ENCODE measurements around the gene INPP5A. TPM values are rescaled to one million over a fixed set of nuclear protein-coding genes. Genes with fewer than 3 reads are reported as not detected.
A peak's percentile ranks its signal among the peaks of the same experiment; 100 is the strongest.

Gene INPP5A
- total and polyA plus RNA-seq, 2 of the 13 experiments (the other 11 are each of a cell fraction or from before 2014, with no cell fraction given) = 17.5 to 37.9 TPM

DNA sequence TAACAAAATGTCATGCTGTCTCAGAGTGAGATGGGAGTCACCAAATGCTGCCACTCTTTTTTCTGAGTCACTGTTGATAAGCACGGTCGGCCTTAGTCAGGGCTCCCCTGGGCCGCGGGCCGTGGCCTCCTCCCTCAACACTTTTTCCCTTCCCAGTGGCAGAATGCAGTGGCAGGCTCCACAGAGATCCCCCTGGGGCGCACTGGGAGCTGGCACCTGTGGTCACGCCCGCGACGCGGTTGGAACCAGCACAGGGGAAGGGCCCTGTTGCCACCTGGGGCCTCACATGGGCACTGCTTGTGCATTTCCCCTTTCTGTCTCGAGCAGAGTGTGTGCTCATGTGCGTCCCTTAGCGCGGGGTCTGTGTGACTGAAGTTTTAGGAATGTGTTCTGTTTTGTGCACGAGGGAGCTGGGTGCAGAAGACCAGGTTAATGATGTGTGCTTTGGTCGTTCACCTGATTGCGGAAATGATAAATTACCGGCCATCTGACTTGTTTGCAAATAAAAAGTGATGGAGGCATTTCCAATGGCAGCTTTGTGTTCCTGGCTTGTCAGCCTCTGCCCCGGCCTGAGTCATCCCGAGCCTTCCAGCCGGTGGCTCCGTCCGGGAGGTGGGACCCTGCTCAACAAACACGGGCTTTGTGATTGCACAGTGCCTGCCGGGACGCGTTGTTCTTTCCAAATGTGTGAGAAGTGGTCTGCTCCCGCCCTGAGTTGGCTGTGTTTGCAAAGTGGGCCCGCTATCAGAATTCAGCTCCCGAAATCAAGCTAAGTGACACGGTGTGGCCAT lies 147.7 kb downstream of the INPP5A start (continued):
- TF ChIP-seq, protein P1, sequence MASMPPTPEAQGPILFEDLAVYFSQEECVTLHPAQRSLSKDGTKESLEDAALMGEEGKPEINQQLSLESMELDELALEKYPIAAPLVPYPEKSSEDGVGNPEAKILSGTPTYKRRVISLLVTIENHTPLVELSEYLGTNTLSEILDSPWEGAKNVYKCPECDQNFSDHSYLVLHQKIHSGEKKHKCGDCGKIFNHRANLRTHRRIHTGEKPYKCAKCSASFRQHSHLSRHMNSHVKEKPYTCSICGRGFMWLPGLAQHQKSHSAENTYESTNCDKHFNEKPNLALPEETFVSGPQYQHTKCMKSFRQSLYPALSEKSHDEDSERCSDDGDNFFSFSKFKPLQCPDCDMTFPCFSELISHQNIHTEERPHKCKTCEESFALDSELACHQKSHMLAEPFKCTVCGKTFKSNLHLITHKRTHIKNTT (CRISPR knock-in tag; IDR thresholded peaks at IDR 0.05) = no peak
- TF ChIP-seq ISX (CRISPR knock-in tag; conservative IDR thresholded peaks at IDR 0.05) (no peak), NR2F6 (IDR thresholded peaks at IDR 0.05) (0 out of 2 replicates have a peak, but pooled peaks have one; percentile 8), NR2F6 (CRISPR knock-in tag; IDR thresholded peaks at IDR 0.05) (peak; percentile 43; the same call in 1 of the 2 replicates), GFI1 (CRISPR knock-in tag; IDR thresholded peaks at IDR 0.05; ENCODE audit: borderline replicate concordance) (no peak), PHF21A (CRISPR knock-in tag; IDR thresholded peaks at IDR 0.05) (peak; percentile 67; the same call in 1 of the 2 replicates), EZH2 (conservative IDR thresholded peaks at IDR 0.05; ENCODE audit: low read depth, low read length) (no peak), ZNF205 (CRISPR knock-in tag; IDR thresholded peaks at IDR 0.05) (peak; percentile 35; the same call in 1 of the 2 replicates), EED (CRISPR knock-in tag; IDR thresholded peaks at IDR 0.05) (no peak), BHLHE40 (IDR thresholded peaks at IDR 0.05; ENCODE audit: low read length) (peak; percentile 75), ZFX (CRISPR knock-in tag; IDR thresholded peaks at IDR 0.05; ENCODE audit: low read depth) (peak; percentile 64)
- TF ChIP-seq, protein P2, sequence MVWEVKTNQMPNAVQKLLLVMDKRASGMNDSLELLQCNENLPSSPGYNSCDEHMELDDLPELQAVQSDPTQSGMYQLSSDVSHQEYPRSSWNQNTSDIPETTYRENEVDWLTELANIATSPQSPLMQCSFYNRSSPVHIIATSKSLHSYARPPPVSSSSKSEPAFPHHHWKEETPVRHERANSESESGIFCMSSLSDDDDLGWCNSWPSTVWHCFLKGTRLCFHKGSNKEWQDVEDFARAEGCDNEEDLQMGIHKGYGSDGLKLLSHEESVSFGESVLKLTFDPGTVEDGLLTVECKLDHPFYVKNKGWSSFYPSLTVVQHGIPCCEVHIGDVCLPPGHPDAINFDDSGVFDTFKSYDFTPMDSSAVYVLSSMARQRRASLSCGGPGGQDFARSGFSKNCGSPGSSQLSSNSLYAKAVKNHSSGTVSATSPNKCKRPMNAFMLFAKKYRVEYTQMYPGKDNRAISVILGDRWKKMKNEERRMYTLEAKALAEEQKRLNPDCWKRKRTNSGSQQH (CRISPR knock-in tag; IDR thresholded peaks at IDR 0.05; ENCODE audit: low read depth) = no peak
- TF ChIP-seq, protein P3, sequence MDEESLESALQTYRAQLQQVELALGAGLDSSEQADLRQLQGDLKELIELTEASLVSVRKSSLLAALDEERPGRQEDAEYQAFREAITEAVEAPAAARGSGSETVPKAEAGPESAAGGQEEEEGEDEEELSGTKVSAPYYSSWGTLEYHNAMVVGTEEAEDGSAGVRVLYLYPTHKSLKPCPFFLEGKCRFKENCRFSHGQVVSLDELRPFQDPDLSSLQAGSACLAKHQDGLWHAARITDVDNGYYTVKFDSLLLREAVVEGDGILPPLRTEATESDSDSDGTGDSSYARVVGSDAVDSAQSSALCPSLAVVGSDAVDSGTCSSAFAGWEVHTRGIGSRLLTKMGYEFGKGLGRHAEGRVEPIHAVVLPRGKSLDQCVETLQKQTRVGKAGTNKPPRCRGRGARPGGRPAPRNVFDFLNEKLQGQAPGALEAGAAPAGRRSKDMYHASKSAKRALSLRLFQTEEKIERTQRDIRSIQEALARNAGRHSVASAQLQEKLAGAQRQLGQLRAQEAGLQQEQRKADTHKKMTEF (CRISPR knock-in tag; IDR thresholded peaks at IDR 0.05) = peak; percentile 59; the same call in 1 of the 2 replicates
- TF ChIP-seq, protein P4, sequence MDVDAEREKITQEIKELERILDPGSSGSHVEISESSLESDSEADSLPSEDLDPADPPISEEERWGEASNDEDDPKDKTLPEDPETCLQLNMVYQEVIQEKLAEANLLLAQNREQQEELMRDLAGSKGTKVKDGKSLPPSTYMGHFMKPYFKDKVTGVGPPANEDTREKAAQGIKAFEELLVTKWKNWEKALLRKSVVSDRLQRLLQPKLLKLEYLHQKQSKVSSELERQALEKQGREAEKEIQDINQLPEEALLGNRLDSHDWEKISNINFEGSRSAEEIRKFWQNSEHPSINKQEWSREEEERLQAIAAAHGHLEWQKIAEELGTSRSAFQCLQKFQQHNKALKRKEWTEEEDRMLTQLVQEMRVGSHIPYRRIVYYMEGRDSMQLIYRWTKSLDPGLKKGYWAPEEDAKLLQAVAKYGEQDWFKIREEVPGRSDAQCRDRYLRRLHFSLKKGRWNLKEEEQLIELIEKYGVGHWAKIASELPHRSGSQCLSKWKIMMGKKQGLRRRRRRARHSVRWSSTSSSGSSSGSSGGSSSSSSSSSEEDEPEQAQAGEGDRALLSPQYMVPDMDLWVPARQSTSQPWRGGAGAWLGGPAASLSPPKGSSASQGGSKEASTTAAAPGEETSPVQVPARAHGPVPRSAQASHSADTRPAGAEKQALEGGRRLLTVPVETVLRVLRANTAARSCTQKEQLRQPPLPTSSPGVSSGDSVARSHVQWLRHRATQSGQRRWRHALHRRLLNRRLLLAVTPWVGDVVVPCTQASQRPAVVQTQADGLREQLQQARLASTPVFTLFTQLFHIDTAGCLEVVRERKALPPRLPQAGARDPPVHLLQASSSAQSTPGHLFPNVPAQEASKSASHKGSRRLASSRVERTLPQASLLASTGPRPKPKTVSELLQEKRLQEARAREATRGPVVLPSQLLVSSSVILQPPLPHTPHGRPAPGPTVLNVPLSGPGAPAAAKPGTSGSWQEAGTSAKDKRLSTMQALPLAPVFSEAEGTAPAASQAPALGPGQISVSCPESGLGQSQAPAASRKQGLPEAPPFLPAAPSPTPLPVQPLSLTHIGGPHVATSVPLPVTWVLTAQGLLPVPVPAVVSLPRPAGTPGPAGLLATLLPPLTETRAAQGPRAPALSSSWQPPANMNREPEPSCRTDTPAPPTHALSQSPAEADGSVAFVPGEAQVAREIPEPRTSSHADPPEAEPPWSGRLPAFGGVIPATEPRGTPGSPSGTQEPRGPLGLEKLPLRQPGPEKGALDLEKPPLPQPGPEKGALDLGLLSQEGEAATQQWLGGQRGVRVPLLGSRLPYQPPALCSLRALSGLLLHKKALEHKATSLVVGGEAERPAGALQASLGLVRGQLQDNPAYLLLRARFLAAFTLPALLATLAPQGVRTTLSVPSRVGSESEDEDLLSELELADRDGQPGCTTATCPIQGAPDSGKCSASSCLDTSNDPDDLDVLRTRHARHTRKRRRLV (CRISPR knock-in tag; IDR thresholded peaks at IDR 0.05) = no peak
- TF ChIP-seq, protein P5, sequence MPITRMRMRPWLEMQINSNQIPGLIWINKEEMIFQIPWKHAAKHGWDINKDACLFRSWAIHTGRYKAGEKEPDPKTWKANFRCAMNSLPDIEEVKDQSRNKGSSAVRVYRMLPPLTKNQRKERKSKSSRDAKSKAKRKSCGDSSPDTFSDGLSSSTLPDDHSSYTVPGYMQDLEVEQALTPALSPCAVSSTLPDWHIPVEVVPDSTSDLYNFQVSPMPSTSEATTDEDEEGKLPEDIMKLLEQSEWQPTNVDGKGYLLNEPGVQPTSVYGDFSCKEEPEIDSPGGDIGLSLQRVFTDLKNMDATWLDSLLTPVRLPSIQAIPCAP (CRISPR knock-in tag; IDR thresholded peaks at IDR 0.05; ENCODE audit: low read depth) = no peak
- TF ChIP-seq, protein P6, sequence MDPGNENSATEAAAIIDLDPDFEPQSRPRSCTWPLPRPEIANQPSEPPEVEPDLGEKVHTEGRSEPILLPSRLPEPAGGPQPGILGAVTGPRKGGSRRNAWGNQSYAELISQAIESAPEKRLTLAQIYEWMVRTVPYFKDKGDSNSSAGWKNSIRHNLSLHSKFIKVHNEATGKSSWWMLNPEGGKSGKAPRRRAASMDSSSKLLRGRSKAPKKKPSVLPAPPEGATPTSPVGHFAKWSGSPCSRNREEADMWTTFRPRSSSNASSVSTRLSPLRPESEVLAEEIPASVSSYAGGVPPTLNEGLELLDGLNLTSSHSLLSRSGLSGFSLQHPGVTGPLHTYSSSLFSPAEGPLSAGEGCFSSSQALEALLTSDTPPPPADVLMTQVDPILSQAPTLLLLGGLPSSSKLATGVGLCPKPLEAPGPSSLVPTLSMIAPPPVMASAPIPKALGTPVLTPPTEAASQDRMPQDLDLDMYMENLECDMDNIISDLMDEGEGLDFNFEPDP (CRISPR knock-in tag; conservative IDR thresholded peaks at IDR 0.05) = no peak

All from HepG2 (cell line).